Hematopoietic multipotent progenitor cell treated with erythropoietin and hydrocortisone succinate and interleukin-3 and kit ligand, for 8 days (in vitro differentiated cells): ENCODE measurements around the gene WASF3.
"Not testable (repeated sequence)": the region's sequence is repeated elsewhere in the genome, so short reads cannot be mapped to it uniquely, and the experiment has no call there.

Source experiments
- DNase-seq: peaks from one replicate; pipeline ENCODE4 v3.0.0-alpha.2; 2015

WASF3 gene

GRCh38 chr13:26590951-26591350 lies 33.5 kb downstream of the WASF3 start:
- no peak for DNase-seq

- no peak for DNase-seq
Measured at GRCh38 chr13:26591672-26592071, 34.2 kb downstream of the WASF3 start.

- DNase-seq: no peak
Measured at GRCh38 chr13:26593661-26594060, 36.2 kb downstream of the WASF3 start.

GRCh38 chr13:26594363-26594762 lies 36.9 kb downstream of the WASF3 start:
- no peak for DNase-seq

- no peak for DNase-seq
Measured at GRCh38 chr13:26596458-26596857, 39.0 kb downstream of the WASF3 start.

GRCh38 chr13:26599403-26599802 lies 41.9 kb downstream of the WASF3 start:
- no peak for DNase-seq

GRCh38 chr13:26599860-26600259 lies 42.4 kb downstream of the WASF3 start:
- no peak for DNase-seq

GRCh38 chr13:26600343-26600742 lies 42.9 kb downstream of the WASF3 start:
- no peak for DNase-seq

GRCh38 chr13:26601669-26602068 lies 44.2 kb downstream of the WASF3 start:
- DNase-seq: peak; percentile 54

GRCh38 chr13:26602783-26603182 lies 45.3 kb downstream of the WASF3 start:
- no peak for DNase-seq

GRCh38 chr13:26604784-26605545 lies 47.5 kb downstream of the WASF3 start:
- DNase-seq: no peak

GRCh38 chr13:26605845-26606244 lies 48.4 kb downstream of the WASF3 start:
- no peak for DNase-seq

- DNase-seq: peak; percentile 24
Measured at GRCh38 chr13:26606631-26607030, 49.1 kb downstream of the WASF3 start.

GRCh38 chr13:26614721-26615120 lies 57.2 kb downstream of the WASF3 start:
- DNase-seq: no peak

GRCh38 chr13:26616126-26616525 lies 58.6 kb downstream of the WASF3 start:
- DNase-seq: peak; percentile 16

- DNase-seq: peak; percentile 58
Measured at GRCh38 chr13:26618726-26619125, 61.2 kb downstream of the WASF3 start.

- DNase-seq: peak; percentile 31
Measured at GRCh38 chr13:26619358-26619757, 61.9 kb downstream of the WASF3 start.

GRCh38 chr13:26621731-26622401 lies 64.4 kb downstream of the WASF3 start:
- no peak for DNase-seq

- no peak for DNase-seq
Measured at GRCh38 chr13:26623125-26623524, 65.6 kb downstream of the WASF3 start.

- DNase-seq: no peak
Measured at GRCh38 chr13:26624572-26624971, 67.1 kb downstream of the WASF3 start.

- no peak for DNase-seq
Measured at GRCh38 chr13:26626271-26626670, 68.8 kb downstream of the WASF3 start.

GRCh38 chr13:26628706-26629105 lies 71.2 kb downstream of the WASF3 start:
- peak; percentile 38 for DNase-seq

GRCh38 chr13:26629260-26629825 lies 71.9 kb downstream of the WASF3 start:
- peak; percentile 29 for DNase-seq

GRCh38 chr13:26635634-26636033 lies 78.2 kb downstream of the WASF3 start:
- not testable (repeated sequence) for DNase-seq
